HG03439 (cell line): ENCODE data around the gene CASP9.

ENCODE experiments used
- ATAC-seq: cut with Tn5 transposase; IDR thresholded peaks from one replicate; pipeline ENCODE4 v1.9.1; 2021; ENCODE audit warnings: mild to moderate bottlenecking, moderate library complexity; ENCODE audit not compliant: unreplicated experiment

The CASP9 gene

GRCh38 chr1:15451014-15451722 lies 72.8 kb downstream of the CASP9 start:
- ATAC-seq: no peak

DNA sequence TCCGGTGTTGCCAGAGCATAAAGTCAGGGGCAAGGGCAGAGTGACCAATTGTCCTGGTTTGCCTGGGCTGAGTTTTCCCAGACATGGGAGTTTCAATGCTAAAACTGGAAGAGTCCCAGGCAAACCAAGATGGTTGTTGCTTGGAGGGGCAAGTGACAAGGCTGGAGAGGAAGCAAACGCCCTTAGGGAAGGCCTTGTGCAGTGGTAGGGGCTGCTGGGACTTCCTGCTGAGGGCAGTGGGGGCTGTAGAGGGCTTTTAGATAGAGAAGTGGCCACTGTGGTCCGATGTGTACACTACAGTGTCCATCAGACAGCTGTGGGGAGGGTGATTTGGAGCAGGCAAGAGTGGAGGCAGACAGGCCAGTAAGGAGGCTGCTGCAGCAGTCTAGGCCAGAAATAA lies 74.4 kb downstream of the CASP9 start:
- ATAC-seq: no peak

GRCh38 chr1:15448877-15449462 lies 75.0 kb downstream of the CASP9 start:
- no peak for ATAC-seq

DNA sequence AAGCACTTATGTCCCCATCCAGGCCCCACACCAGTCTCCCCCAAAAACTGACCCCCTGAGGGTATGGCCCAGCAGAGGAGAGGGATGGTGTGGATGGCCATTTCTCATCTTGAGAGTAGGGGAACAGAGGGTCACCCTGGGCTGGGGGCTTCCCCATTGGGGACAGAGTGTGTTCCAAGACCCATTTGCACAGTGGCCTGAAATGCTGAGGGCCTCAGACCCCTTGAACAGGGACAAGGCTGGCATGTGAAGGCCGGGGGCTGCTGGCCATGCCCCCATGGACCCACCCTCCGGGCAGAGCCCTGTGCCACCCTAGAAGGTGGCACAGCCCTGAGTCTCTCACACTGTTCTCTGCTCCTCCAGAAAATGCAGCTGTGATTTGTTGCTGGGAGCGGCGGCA lies 77.8 kb downstream of the CASP9 start:
- no peak for ATAC-seq

DNA sequence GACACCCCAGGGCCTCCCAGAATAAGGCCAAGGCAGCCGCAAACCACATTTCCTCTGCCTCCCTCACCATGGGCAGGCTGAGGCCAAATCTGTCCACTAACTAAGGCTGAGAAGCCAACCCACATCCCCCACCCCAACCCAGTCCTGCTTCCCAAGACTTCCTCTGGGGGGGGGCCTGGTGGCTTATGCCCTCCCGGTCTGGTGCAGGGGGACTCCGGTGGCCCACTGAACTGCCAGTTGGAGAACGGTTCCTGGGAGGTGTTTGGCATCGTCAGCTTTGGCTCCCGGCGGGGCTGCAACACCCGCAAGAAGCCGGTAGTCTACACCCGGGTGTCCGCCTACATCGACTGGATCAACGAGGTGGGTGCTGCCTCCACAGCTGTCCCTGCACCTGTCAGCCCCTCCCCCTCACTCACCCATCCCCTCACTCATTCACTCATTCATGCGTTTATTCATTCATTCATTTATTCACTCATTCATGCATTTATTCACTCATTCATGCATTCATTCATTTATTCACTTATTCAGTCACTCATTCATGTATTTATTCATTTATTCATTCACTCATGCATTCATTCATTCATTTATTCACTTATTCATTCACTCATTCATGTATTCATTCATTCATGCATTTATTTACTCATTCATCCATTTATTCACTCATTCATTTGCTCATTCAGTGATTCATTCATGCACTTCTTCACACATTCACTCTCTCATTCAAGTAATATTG lies 78.5 kb downstream of the CASP9 start:
- no peak for ATAC-seq

- no peak for ATAC-seq
Observed at GRCh38 chr1:15444468-15445389, 79.3 kb downstream of the CASP9 start.

GRCh38 chr1:15443281-15443680 lies 80.7 kb downstream of the CASP9 start:
- no peak for ATAC-seq

DNA sequence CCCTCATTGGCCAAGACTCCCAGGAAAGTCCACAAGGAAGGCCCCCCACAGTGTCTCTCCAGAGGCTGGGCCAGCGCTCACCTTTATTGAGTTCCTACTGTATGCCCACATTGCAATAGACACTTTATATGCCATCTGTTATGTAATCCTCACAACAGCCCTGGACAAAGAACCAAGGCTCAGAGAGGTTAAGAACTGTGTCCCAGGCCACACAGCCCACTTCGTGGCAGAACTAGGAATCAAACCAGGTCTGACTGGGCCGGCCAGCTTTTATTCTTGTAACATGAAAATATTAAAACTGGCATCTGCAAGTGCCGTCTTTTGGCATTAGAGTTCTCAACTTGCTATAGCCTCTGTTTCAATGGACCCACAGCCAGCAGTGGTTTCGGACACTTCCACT lies 81.3 kb downstream of the CASP9 start:
- ATAC-seq: no peak

- no peak for ATAC-seq
Observed at GRCh38 chr1:15442119-15442518, 81.9 kb downstream of the CASP9 start.
